HL-60 (cell line): ENCODE measurements around the gene SMYD1.

Experiments
- DNase-seq, 2 experiments: peaks; one replicate each; pipeline ENCODE4 v3.0.0-alpha.2; 2010 to 2020; ENCODE audit warnings: low read depth in 1 of 2, low spot score in 1 of 2
- H3K27ac ChIP-seq: fragments of 250-450 bp; sonication (Bioruptor Pico); replicated peaks from 2 replicates; pipeline ENCODE4 v1.5.1; 2020; ENCODE audit warnings: mild to moderate bottlenecking, moderate library complexity
- H3K27me3 ChIP-seq: fragments of 250-450 bp; sonication (Bioruptor Pico); 2 replicates; pipeline ENCODE4 v1.5.1; 2021; ENCODE audit warnings: mild to moderate bottlenecking, moderate library complexity; ENCODE audit not compliant: insufficient read depth, poor library complexity, severe bottlenecking
- H3K4me3 ChIP-seq: replicated peaks from 2 replicates; pipeline ENCODE4 v1.5.1; 2011; ENCODE audit warnings: mild to moderate bottlenecking, control low read depth, low read length; ENCODE audit not compliant: insufficient read depth
- GABPA ChIP-seq: IDR thresholded peaks from 2 replicates; pipeline ENCODE4 v1.6.1; 2012; ENCODE audit warnings: low read depth
- POLR2AphosphoS5 ChIP-seq: IDR thresholded peaks from 2 replicates; pipeline ENCODE4 v1.6.1; 2012; ENCODE audit warnings: low read depth
- SPI1 ChIP-seq: IDR thresholded peaks from 2 replicates; pipeline ENCODE4 v1.6.1; 2012; ENCODE audit warnings: low read depth, mild to moderate bottlenecking, borderline replicate concordance
- TF ChIP-seq, protein P1 (sequence below): IDR thresholded peaks from one replicate; pipeline ENCODE4 v1.5.1; 2011; ENCODE audit warnings: low read length, control low read depth, inconsistent platforms; ENCODE audit not compliant: insufficient read depth
- TF ChIP-seq, protein P2 (sequence below): IDR thresholded peaks from 2 replicates; pipeline ENCODE4 v1.6.1; 2012; ENCODE audit warnings: low read depth; ENCODE audit not compliant: insufficient replicate concordance

SMYD1 gene

DNA sequence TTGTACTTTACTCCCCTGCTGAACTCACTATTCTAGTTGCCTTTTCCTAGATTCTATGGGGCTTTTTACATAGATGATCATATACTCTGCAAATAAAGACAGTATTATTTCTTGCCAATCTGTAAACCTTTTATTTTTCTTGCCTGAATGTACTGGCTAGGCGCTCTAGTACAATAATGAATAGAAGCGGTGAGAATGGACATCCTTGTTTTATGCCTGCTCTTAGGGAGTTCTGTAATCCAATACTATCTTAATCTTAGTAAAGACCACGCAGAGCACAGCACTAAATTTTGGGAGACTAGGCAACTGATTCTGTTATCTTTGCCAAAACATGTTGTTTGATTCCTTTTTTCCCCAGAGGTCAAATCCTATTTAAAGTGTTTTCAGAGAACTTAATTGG, 19.1 kb upstream of the SMYD1 start:
- H3K27ac ChIP-seq, result no peak overlapping the region
- TF ChIP-seq SPI1, result no peak
- TF ChIP-seq, protein P1, sequence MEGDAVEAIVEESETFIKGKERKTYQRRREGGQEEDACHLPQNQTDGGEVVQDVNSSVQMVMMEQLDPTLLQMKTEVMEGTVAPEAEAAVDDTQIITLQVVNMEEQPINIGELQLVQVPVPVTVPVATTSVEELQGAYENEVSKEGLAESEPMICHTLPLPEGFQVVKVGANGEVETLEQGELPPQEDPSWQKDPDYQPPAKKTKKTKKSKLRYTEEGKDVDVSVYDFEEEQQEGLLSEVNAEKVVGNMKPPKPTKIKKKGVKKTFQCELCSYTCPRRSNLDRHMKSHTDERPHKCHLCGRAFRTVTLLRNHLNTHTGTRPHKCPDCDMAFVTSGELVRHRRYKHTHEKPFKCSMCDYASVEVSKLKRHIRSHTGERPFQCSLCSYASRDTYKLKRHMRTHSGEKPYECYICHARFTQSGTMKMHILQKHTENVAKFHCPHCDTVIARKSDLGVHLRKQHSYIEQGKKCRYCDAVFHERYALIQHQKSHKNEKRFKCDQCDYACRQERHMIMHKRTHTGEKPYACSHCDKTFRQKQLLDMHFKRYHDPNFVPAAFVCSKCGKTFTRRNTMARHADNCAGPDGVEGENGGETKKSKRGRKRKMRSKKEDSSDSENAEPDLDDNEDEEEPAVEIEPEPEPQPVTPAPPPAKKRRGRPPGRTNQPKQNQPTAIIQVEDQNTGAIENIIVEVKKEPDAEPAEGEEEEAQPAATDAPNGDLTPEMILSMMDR, result no peak
- no peak for TF ChIP-seq GABPA
- H3K27me3 ChIP-seq, result no peaks in the 10 kb centered on the region
- DNase-seq, result no peak
- no peak overlapping the region for H3K4me3 ChIP-seq

- Histone ChIP-seq H3K27ac (no peak overlapping the region), H3K27me3 (no peaks in the 10 kb centered on the region), H3K4me3 (no peak overlapping the region)
- no peak for DNase-seq
- TF ChIP-seq GABPA (no peak), SPI1 (no peak), POLR2AphosphoS5 (no peak)
- TF ChIP-seq, protein P2, sequence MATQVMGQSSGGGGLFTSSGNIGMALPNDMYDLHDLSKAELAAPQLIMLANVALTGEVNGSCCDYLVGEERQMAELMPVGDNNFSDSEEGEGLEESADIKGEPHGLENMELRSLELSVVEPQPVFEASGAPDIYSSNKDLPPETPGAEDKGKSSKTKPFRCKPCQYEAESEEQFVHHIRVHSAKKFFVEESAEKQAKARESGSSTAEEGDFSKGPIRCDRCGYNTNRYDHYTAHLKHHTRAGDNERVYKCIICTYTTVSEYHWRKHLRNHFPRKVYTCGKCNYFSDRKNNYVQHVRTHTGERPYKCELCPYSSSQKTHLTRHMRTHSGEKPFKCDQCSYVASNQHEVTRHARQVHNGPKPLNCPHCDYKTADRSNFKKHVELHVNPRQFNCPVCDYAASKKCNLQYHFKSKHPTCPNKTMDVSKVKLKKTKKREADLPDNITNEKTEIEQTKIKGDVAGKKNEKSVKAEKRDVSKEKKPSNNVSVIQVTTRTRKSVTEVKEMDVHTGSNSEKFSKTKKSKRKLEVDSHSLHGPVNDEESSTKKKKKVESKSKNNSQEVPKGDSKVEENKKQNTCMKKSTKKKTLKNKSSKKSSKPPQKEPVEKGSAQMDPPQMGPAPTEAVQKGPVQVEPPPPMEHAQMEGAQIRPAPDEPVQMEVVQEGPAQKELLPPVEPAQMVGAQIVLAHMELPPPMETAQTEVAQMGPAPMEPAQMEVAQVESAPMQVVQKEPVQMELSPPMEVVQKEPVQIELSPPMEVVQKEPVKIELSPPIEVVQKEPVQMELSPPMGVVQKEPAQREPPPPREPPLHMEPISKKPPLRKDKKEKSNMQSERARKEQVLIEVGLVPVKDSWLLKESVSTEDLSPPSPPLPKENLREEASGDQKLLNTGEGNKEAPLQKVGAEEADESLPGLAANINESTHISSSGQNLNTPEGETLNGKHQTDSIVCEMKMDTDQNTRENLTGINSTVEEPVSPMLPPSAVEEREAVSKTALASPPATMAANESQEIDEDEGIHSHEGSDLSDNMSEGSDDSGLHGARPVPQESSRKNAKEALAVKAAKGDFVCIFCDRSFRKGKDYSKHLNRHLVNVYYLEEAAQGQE, result no peak
- TF ChIP-seq, protein P1, result no peak
Measured at GRCh38 chr2:88049622-88050021, 18.0 kb upstream of the SMYD1 start.

- H3K4me3 ChIP-seq, result no peak overlapping the region
- no peaks in the 10 kb centered on the region for H3K27me3 ChIP-seq
- no peak for DNase-seq
- TF ChIP-seq SPI1, result no peak
- no peak for TF ChIP-seq GABPA
- TF ChIP-seq POLR2AphosphoS5, result no peak
- TF ChIP-seq, protein P2, result no peak
- TF ChIP-seq, protein P1, result no peak
- H3K27ac ChIP-seq, result no peak overlapping the region
Measured at GRCh38 chr2:88051792-88052191, 15.8 kb upstream of the SMYD1 start.

- DNase-seq, result peak in 1 of 2 experiments; percentile 33
- 0 out of 2 replicates have a peak, but pooled peaks have one; percentile 18 for TF ChIP-seq POLR2AphosphoS5
- no peak for TF ChIP-seq SPI1
- TF ChIP-seq, protein P2, result no peak
- no peaks in the 10 kb centered on the region for H3K27me3 ChIP-seq
- H3K4me3 ChIP-seq, result no peak overlapping the region
- peak overlapping the region; percentile 96; the same call in 1 of the 2 replicates for H3K27ac ChIP-seq
Measured at GRCh38 chr2:88053296-88053695, 14.3 kb upstream of the SMYD1 start.
